ENCODE measurements around the gene KCNH1.

DNA sequence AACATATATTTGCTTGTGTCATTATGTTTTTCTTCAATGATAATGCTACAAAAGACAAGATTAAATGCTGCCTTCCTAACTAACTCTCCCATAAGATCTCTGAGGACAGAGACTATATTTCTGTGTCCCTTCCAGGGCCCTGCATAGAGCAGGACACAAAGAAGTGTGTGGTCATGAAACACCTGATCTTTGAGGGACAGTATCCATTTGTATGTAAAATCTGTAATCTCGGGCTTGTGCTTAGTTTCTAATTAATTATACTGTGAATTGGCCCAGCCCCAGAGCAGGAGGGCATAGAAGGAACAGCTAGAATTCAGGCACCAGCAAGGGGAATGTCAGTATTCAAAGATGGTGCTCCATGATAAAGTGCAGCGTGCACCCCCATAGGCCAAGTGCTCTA is 430.4 kb downstream of the KCNH1 start:
- TF ChIP-seq, protein P1, sequence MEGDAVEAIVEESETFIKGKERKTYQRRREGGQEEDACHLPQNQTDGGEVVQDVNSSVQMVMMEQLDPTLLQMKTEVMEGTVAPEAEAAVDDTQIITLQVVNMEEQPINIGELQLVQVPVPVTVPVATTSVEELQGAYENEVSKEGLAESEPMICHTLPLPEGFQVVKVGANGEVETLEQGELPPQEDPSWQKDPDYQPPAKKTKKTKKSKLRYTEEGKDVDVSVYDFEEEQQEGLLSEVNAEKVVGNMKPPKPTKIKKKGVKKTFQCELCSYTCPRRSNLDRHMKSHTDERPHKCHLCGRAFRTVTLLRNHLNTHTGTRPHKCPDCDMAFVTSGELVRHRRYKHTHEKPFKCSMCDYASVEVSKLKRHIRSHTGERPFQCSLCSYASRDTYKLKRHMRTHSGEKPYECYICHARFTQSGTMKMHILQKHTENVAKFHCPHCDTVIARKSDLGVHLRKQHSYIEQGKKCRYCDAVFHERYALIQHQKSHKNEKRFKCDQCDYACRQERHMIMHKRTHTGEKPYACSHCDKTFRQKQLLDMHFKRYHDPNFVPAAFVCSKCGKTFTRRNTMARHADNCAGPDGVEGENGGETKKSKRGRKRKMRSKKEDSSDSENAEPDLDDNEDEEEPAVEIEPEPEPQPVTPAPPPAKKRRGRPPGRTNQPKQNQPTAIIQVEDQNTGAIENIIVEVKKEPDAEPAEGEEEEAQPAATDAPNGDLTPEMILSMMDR (IDR thresholded peaks at IDR 0.05; ENCODE audit: poor library complexity): no peak
- TF ChIP-seq EZH2 (IDR thresholded peaks at IDR 0.05; ENCODE audit: borderline replicate concordance): no peak
